Upper lobe of right lung (tissue), 1 donor: ENCODE measurements around the gene ALG2. TPM values are rescaled to one million over a fixed set of nuclear protein-coding genes. Genes with fewer than 3 reads are reported as not detected.

Experiments used
- ATAC-seq: fragments of 200-7000 bp; cut with Tn5 transposase; one replicate; pipeline ENCODE4 v1.9.1; 2020; ENCODE audit warnings: mild to moderate bottlenecking, moderate library complexity
- DNase-seq: peaks from one replicate; pipeline ENCODE4 v3.0.0-alpha.2; 2020
- H3K27ac ChIP-seq: fragments of 200-600 bp; one replicate; pipeline ENCODE4 v1.8.0; 2022
- H3K27me3 ChIP-seq: fragments of 200-600 bp; one replicate; pipeline ENCODE4 v1.8.0; 2022; ENCODE audit warnings: mild to moderate bottlenecking
- H3K36me3 ChIP-seq: fragments of 200-600 bp; one replicate; pipeline ENCODE4 v1.8.0; 2022
- H3K4me1 ChIP-seq: fragments of 200-600 bp; one replicate; pipeline ENCODE4 v1.8.0; 2022
- H3K4me3 ChIP-seq: fragments of 200-600 bp; one replicate; pipeline ENCODE4 v1.8.0; 2022; ENCODE audit warnings: mild to moderate bottlenecking
- H3K9me3 ChIP-seq: fragments of 200-600 bp; one replicate; pipeline ENCODE4 v1.8.0; 2022
- CTCF ChIP-seq: fragments of 200-600 bp; IDR thresholded peaks from one replicate; pipeline ENCODE4 v1.8.0; 2022; ENCODE audit warnings: antibody characterized with exemption
- intact Hi-C: fragments of 100-400 bp; cut with DNase I; formaldehyde crosslinking; loops from one replicate; pipeline ENCODE4 v1.11.0; 2022
- total RNA-seq: library from RNA; stranded (reverse); fragmentation: NEBNext Ultra II Directional; extraction: Animal tissue kit (Norgen Biotek cat#: 25700); gene quantifications from one replicate; pipeline ENCODE4 v1.2.1, GENCODE V29; 2021
- donor health status: DM: no; HTN: yes; CAD: no; lungs with severe emphysema.

The ALG2 gene
- total RNA-seq, 1 donor from 2014 or later = 39.2 TPM

- Histone ChIP-seq H3K27me3 (no peaks in the 10 kb centered on the region), H3K9me3 (no peaks in the 10 kb centered on the region), H3K4me1 (peaks cover 38% of the 10 kb centered on the region), H3K36me3 (peaks cover 54% of the 10 kb centered on the region), H3K27ac (no peak overlapping the region), H3K4me3 (no peak overlapping the region)
- intact Hi-C loops = no loop called here
- DNase-seq = no peak
- no peak for ATAC-seq
- no peak for TF ChIP-seq CTCF
Measured at GRCh38 chr9:99226054-99226453, 4.3 kb upstream of the ALG2 start.

DNA sequence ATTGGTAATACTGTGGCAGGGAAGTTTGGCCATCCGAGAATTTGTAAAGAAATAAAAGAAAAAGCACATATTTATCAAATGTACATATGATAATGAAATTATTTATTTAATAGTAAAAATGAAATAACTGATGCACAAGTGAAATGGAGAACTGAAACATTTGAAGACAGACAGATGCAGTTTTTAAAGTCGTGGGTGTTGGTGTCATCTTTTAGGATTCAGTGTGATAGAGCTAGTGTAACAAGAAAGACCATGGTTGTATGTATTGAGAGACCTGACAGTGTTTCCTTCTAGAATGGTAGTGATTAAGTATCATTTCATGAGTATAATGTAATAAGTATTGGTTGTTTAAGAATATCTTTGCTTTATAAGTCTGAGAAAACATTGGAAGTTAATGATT is 2.7 kb upstream of the ALG2 start:
- no peak for ATAC-seq
- intact Hi-C loops = no loop called here
- Histone ChIP-seq H3K9me3 (no peaks in the 10 kb centered on the region), H3K36me3 (peaks cover 38% of the 10 kb centered on the region), H3K27ac (no peak overlapping the region), H3K4me3 (no peak overlapping the region), H3K4me1 (peaks cover 53% of the 10 kb centered on the region), H3K27me3 (no peaks in the 10 kb centered on the region)
- no peak for TF ChIP-seq CTCF
- DNase-seq = no peak

GRCh38 chr9:99222416-99223270 is 901 bp upstream of the ALG2 start:
- Histone ChIP-seq H3K27ac (peak overlapping the region; percentile 97), H3K36me3 (peaks cover 31% of the 10 kb centered on the region), H3K27me3 (no peaks in the 10 kb centered on the region), H3K9me3 (no peaks in the 10 kb centered on the region), H3K4me1 (peaks cover 64% of the 10 kb centered on the region), H3K4me3 (peak overlapping the region; percentile 89)
- ATAC-seq = peak; percentile 46
- intact Hi-C loops = no loop called here
- no peak for TF ChIP-seq CTCF
- no peak for DNase-seq

DNA sequence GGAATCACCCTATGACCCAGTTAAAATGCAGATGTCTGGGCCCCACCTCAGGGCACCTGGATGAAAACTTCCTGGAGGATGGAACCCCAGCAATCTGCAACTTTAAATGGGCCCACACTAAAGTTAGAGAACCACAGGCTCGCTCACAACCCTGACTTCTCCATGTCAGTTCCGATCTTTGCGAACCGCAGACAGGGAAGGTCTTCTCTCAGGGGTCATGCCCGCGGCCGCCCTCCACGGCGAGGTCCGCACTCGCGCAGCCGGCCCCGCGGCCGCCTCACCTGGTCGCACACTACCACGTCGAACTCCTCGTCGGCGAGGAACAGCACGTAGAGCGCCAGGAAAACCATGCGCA is 499 bp downstream of the ALG2 start:
- ATAC-seq (no peak), DNase-seq (no peak)
- Histone ChIP-seq H3K4me1 (peaks cover 62% of the 10 kb centered on the region), H3K9me3 (no peaks in the 10 kb centered on the region), H3K27me3 (no peaks in the 10 kb centered on the region), H3K27ac (peak overlapping the region; percentile 97), H3K4me3 (peak overlapping the region; percentile 89), H3K36me3 (peaks cover 37% of the 10 kb centered on the region)
- intact Hi-C loops = no loop called here
- TF ChIP-seq CTCF = no peak

- DNase-seq = no peak
- H3K9me3 ChIP-seq = no peaks in the 10 kb centered on the region
- peaks cover 49% of the 10 kb centered on the region for H3K4me1 ChIP-seq
- intact Hi-C loops = no loop called here
- no peak for TF ChIP-seq CTCF
- H3K27ac ChIP-seq = no peak overlapping the region
- H3K27me3 ChIP-seq = no peaks in the 10 kb centered on the region
- peaks cover 31% of the 10 kb centered on the region for H3K36me3 ChIP-seq
- H3K4me3 ChIP-seq = peak overlapping the region; percentile 89
- ATAC-seq = no peak
Measured at GRCh38 chr9:99220011-99220410, 1.7 kb downstream of the ALG2 start.
